Body of pancreas (tissue), 4 donors: ENCODE results near the gene CPT1B.
"Not testable (repeated sequence)": the region's sequence is repeated elsewhere in the genome, so short reads cannot be mapped to it uniquely, and the experiment has no call there.

Source experiments
- POLR2A ChIP-seq, 3 donors: fragments of 450-650 bp; IDR thresholded peaks; one replicate each; pipeline ENCODE4 v1.6.1; 2016; ENCODE audit warnings: antibody characterized with exemption in 3 of 3, mild to moderate bottlenecking in 2 of 3
- TF ChIP-seq, protein P1 (sequence below), 7 experiments: fragments of 450-650 bp in 4 of 7; fragments of 200-600 bp in 3 of 7; sonication (generic) in 3 of 7; IDR thresholded peaks; one replicate each; pipeline ENCODE4 v1.5.1; 2016 to 2019; ENCODE audit warnings: antibody characterized with exemption in 7 of 7

DNA sequence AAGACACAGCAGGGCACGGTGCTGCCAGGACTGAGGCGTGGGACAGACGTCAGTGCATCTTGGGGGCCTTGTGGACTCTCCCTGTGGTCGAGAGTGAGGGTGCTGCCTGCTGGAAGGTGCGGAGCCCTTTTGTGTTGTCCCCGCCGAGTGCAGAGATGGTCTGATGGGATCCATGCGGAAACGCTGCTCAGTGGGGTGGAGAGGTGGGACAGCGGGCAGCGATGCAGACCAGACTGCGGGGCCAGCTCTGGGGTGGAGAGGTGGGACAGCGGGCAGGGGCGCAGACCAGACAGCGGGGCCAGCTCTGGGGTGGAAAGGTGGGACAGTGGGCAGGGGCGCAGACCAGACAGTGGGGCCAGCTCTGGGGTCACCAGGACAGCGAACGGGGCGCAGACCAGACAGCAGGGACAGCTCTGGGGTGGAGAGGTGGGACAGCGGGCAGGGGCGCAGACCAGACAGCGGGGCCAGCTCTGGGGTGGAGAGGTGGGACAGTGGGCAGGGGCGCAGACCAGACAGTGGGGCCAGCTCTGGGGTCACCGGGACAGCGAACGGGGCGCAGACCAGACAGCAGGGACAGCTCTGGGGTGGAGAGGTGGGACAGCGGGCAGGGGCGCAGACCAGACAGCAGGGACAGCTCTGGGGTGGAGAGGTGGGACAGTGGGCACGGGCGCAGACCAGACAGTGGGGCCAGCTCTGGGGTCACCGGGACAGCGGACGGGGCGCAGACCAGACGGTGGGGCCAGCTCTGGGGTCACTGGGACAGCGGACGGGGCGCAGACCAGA is 30.0 kb upstream of the CPT1B start:
- TF ChIP-seq, protein P1, sequence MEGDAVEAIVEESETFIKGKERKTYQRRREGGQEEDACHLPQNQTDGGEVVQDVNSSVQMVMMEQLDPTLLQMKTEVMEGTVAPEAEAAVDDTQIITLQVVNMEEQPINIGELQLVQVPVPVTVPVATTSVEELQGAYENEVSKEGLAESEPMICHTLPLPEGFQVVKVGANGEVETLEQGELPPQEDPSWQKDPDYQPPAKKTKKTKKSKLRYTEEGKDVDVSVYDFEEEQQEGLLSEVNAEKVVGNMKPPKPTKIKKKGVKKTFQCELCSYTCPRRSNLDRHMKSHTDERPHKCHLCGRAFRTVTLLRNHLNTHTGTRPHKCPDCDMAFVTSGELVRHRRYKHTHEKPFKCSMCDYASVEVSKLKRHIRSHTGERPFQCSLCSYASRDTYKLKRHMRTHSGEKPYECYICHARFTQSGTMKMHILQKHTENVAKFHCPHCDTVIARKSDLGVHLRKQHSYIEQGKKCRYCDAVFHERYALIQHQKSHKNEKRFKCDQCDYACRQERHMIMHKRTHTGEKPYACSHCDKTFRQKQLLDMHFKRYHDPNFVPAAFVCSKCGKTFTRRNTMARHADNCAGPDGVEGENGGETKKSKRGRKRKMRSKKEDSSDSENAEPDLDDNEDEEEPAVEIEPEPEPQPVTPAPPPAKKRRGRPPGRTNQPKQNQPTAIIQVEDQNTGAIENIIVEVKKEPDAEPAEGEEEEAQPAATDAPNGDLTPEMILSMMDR (IDR thresholded peaks at IDR 0.05) = not testable (repeated sequence)
- TF ChIP-seq POLR2A (IDR thresholded peaks at IDR 0.05) = not testable (repeated sequence)
